WTC11 (cell line): ENCODE measurements around the gene CD207. TPM values are rescaled to one million over a fixed set of nuclear protein-coding genes. Genes with fewer than 3 reads are reported as not detected.

ENCODE experiments used
- ATAC-seq: fragments of 200-7000 bp; cut with Tn5 transposase; 2 replicates; pipeline ENCODE4 v1.10.0; 2021; ENCODE audit warnings: mild to moderate bottlenecking, moderate library complexity
- CTCF ChIA-PET: fragments of 300-600 bp; sonication (Branson Sonifier 250); formaldehyde crosslinking; loops from one replicate; lab custom pipeline; 2021; ENCODE audit warnings: antibody characterized with exemption; lab: Charles Lee
- POLR2A ChIA-PET: fragments of 350-600 bp; sonication (Branson Sonifier 250); formaldehyde crosslinking; loops from one replicate; lab custom pipeline; 2021; ENCODE audit warnings: antibody characterized with exemption; lab: Charles Lee
- DNase-seq: peaks from one replicate; pipeline ENCODE4 v3.0.0; 2021; ENCODE audit warnings: low spot score
- H3K27ac Mint-ChIP-seq: 2 replicates; pipeline ENCODE4 v1.8.0; 2021; ENCODE audit warnings: mixed read lengths
- H3K27me3 Mint-ChIP-seq: 2 replicates; pipeline ENCODE4 v1.8.0; 2021; ENCODE audit warnings: low read depth, mild to moderate bottlenecking, moderate library complexity, mixed read lengths
- H3K36me3 Mint-ChIP-seq: 2 replicates; pipeline ENCODE4 v1.8.0; 2021; ENCODE audit warnings: mixed read lengths
- H3K4me1 Mint-ChIP-seq: 2 replicates; pipeline ENCODE4 v1.8.0; 2022; ENCODE audit warnings: mixed read lengths
- H3K4me3 Mint-ChIP-seq: 2 replicates; pipeline ENCODE4 v1.8.0; 2021; ENCODE audit warnings: mild to moderate bottlenecking, moderate library complexity, mixed read lengths
- H3K9me3 Mint-ChIP-seq: 2 replicates; pipeline ENCODE4 v1.8.0; 2021; ENCODE audit warnings: mixed read lengths
- CBFB ChIP-seq: sonication (generic); formaldehyde crosslinking; IDR thresholded peaks from 2 replicates; pipeline ENCODE4 v1.8.1; 2022; ENCODE audit warnings: mild to moderate bottlenecking, low read depth, missing genetic modification reagents
- CREB1 ChIP-seq: sonication (generic); formaldehyde crosslinking; IDR thresholded peaks from 2 replicates; pipeline ENCODE4 v1.8.0; 2023; ENCODE audit warnings: mild to moderate bottlenecking, missing genetic modification reagents
- FOXK1 ChIP-seq: sonication (generic); formaldehyde crosslinking; IDR thresholded peaks from 2 replicates; pipeline ENCODE4 v1.8.0; 2022; ENCODE audit warnings: mild to moderate bottlenecking, moderate library complexity, missing genetic modification reagents
- GRHL2 ChIP-seq: fragments of 250-450 bp; sonication (Bioruptor Pico); IDR thresholded peaks from 2 replicates; pipeline ENCODE4 v1.8.0; 2022; ENCODE audit warnings: mild to moderate bottlenecking, moderate library complexity; ENCODE audit not compliant: insufficient replicate concordance, severe bottlenecking
- MLX ChIP-seq: sonication (generic); formaldehyde crosslinking; IDR thresholded peaks from 2 replicates; pipeline ENCODE4 v1.8.1; 2023; ENCODE audit warnings: mild to moderate bottlenecking, missing genetic modification reagents, moderate library complexity
- NR2C2 ChIP-seq: sonication (generic); formaldehyde crosslinking; IDR thresholded peaks from 2 replicates; pipeline ENCODE4 v1.8.0; 2022; ENCODE audit warnings: mild to moderate bottlenecking, missing genetic modification reagents
- STAT6 ChIP-seq: sonication (generic); formaldehyde crosslinking; conservative IDR thresholded peaks from 2 replicates; pipeline ENCODE4 v1.8.1; 2023; ENCODE audit warnings: mild to moderate bottlenecking, low read depth, missing genetic modification reagents, moderate library complexity
- TEAD4 ChIP-seq: sonication (generic); formaldehyde crosslinking; IDR thresholded peaks from 2 replicates; pipeline ENCODE4 v1.8.0; 2022; ENCODE audit warnings: mild to moderate bottlenecking, missing genetic modification reagents
- TP53 ChIP-seq: sonication (generic); formaldehyde crosslinking; IDR thresholded peaks from 2 replicates; pipeline ENCODE4 v1.8.1; 2023; ENCODE audit warnings: mild to moderate bottlenecking, missing genetic modification reagents
- USF2 ChIP-seq: sonication (generic); formaldehyde crosslinking; IDR thresholded peaks from 2 replicates; pipeline ENCODE4 v1.8.1; 2023; ENCODE audit warnings: mild to moderate bottlenecking, missing genetic modification reagents, moderate library complexity
- ZNF232 ChIP-seq: sonication (generic); formaldehyde crosslinking; IDR thresholded peaks from 2 replicates; pipeline ENCODE4 v1.8.0; 2022; ENCODE audit warnings: mild to moderate bottlenecking, missing genetic modification reagents
- ZNF263 ChIP-seq: sonication (generic); formaldehyde crosslinking; IDR thresholded peaks from 2 replicates; pipeline ENCODE4 v1.8.1; 2022; ENCODE audit warnings: low read depth, mild to moderate bottlenecking, moderate library complexity, missing genetic modification reagents
- ZNF416 ChIP-seq: fragments of 250-450 bp; sonication (Bioruptor Pico); IDR thresholded peaks from 2 replicates; pipeline ENCODE4 v1.9.0; 2021; ENCODE audit warnings: mild to moderate bottlenecking, inconsistent platforms
- ZNF671 ChIP-seq: fragments of 250-450 bp; sonication (Bioruptor Pico); IDR thresholded peaks from 2 replicates; pipeline ENCODE4 v1.8.0; 2021; ENCODE audit warnings: mild to moderate bottlenecking
- total RNA-seq: library from RNA; stranded (reverse); gene quantifications from 3 replicates; pipeline ENCODE4 v1.2.3, GENCODE V29; 2021
- TF ChIP-seq, protein P1 (sequence below): fragments of 250-450 bp; sonication (Bioruptor Pico); conservative IDR thresholded peaks from 2 replicates; pipeline ENCODE4 v1.9.0; 2021; ENCODE audit warnings: mild to moderate bottlenecking
- TF ChIP-seq, protein P2 (sequence below): sonication (generic); formaldehyde crosslinking; IDR thresholded peaks from 2 replicates; pipeline ENCODE4 v1.8.0; 2022; ENCODE audit warnings: mild to moderate bottlenecking, missing genetic modification reagents
- TF ChIP-seq, protein P3 (sequence below): sonication (generic); formaldehyde crosslinking; IDR thresholded peaks from 2 replicates; pipeline ENCODE4 v1.8.1; 2022; ENCODE audit warnings: mild to moderate bottlenecking, missing genetic modification reagents, moderate library complexity, borderline replicate concordance
- TF ChIP-seq, protein P4 (sequence below): sonication (generic); formaldehyde crosslinking; IDR thresholded peaks from 2 replicates; pipeline ENCODE4 v1.8.1; 2022; ENCODE audit warnings: low read depth, mild to moderate bottlenecking, moderate library complexity, missing genetic modification reagents, borderline replicate concordance
- TF ChIP-seq, protein P5 (sequence below): fragments of 250-450 bp; sonication (Bioruptor Pico); IDR thresholded peaks from 2 replicates; pipeline ENCODE4 v1.9.0; 2021; ENCODE audit warnings: mild to moderate bottlenecking, borderline replicate concordance

Gene CD207
- total RNA-seq, 1 experiment from 2014 or later, result not detected

DNA sequence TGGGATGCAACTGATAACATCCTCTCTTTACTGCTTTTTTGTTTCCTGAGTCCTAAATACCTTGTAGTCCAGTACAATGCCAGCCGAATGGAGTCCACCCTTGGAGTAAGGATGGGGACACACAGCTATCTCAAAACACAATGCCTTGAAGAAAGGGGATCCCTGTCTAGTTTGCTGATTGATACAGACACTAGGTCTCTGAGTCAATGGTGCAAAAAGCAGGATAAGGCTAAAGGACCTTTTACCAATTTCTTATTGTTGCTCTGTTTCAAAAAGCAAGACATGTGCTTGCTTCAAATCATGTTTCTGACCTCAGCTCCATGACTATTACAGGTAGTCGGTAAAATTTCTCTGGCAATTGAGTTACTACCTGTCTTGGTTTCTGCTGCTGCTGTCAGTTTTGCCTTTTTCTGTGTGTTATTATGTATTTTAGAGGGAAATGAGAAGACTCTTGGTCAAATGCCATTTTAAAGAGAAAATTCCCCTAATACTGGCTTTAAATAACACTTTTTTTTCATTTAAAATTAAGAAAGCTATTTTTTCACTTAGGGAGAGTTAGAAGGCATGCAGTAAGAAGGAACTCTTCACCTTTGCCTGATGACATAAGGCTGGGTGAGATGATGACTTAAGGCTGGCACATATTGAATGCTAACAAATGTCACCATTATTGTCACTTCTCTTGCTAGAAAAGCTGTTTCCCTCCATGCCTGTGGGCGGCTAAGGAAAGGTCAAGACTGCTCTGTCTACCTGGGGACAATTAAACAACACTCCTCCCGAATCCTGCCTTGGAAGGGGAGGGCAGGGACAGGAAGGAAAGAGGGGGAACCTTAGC, 40.2 kb downstream of the CD207 start:
- POLR2A ChIA-PET, result no interaction called here
- Mint-ChIP-seq H3K27ac (no peak overlapping the region), H3K9me3 (peaks cover 23% of the 10 kb centered on the region), H3K36me3 (peaks cover 12% of the 10 kb centered on the region), H3K4me1 (peaks cover 7% of the 10 kb centered on the region), H3K27me3 (peaks cover 96% of the 10 kb centered on the region), H3K4me3 (no peak overlapping the region)
- DNase-seq, result no peak
- peak; percentile 53 for ATAC-seq
- CTCF ChIA-PET, result interaction anchor here (1.3 to 1.5 kb wide), 3 partner anchors 153 to 189 kb away, joined by 4 to 6 read pairs (median 4); no protein-coding TSS in a partner anchor
- TF ChIP-seq CBFB (CRISPR knock-in tag) (no peak), ZNF263 (CRISPR knock-in tag) (no peak), CREB1 (CRISPR knock-in tag) (no peak), TEAD4 (no peak), ZNF232 (no peak), ZNF416 (CRISPR knock-in tag) (no peak), USF2 (CRISPR knock-in tag) (no peak), GRHL2 (CRISPR knock-in tag) (no peak), MLX (CRISPR knock-in tag) (no peak), STAT6 (CRISPR knock-in tag) (no peak), ZNF671 (CRISPR knock-in tag) (no peak), TP53 (no peak), NR2C2 (CRISPR knock-in tag) (no peak), FOXK1 (CRISPR knock-in tag) (no peak)
- TF ChIP-seq, protein P1, sequence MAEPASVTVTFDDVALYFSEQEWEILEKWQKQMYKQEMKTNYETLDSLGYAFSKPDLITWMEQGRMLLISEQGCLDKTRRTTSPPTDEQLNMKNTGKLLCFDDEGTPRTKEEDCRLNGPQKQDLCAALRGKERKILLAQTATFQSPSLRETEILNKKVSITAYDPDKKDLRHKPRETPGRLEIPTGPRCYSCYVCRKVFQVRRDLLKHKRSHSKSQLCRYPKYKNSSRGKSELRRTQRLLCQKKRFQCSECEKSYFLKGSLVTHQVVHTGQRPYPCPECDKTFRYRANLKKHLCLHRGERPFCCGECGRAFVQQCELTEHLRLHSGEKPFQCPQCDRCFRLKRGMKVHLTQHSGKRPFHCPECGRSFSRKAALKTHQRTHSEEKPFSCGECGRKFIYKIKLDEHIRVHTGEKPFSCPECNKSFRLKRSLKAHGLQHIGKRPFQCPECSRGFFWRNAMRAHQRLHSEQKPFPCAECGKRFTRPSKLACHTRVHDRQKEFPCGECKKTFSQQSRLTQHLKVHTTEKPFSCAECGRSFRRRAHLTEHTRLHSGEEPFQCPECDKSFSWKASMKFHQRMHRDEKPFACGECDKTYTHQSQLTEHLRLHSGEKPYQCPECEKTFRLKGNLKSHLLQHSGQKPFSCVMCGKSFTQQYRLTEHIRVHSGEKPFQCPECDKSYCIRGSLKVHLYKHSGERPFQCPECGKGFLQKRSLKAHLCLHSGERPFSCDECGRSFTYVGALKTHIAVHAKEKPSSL (CRISPR knock-in tag), result no peak
- TF ChIP-seq, protein P2, sequence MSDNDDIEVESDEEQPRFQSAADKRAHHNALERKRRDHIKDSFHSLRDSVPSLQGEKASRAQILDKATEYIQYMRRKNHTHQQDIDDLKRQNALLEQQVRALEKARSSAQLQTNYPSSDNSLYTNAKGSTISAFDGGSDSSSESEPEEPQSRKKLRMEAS (CRISPR knock-in tag), result no peak
- TF ChIP-seq, protein P3, sequence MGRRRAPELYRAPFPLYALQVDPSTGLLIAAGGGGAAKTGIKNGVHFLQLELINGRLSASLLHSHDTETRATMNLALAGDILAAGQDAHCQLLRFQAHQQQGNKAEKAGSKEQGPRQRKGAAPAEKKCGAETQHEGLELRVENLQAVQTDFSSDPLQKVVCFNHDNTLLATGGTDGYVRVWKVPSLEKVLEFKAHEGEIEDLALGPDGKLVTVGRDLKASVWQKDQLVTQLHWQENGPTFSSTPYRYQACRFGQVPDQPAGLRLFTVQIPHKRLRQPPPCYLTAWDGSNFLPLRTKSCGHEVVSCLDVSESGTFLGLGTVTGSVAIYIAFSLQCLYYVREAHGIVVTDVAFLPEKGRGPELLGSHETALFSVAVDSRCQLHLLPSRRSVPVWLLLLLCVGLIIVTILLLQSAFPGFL (CRISPR knock-in tag), result no peak
- TF ChIP-seq, protein P4, sequence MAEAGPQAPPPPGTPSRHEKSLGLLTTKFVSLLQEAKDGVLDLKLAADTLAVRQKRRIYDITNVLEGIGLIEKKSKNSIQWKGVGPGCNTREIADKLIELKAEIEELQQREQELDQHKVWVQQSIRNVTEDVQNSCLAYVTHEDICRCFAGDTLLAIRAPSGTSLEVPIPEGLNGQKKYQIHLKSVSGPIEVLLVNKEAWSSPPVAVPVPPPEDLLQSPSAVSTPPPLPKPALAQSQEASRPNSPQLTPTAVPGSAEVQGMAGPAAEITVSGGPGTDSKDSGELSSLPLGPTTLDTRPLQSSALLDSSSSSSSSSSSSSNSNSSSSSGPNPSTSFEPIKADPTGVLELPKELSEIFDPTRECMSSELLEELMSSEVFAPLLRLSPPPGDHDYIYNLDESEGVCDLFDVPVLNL (CRISPR knock-in tag), result no peak
- TF ChIP-seq, protein P5, sequence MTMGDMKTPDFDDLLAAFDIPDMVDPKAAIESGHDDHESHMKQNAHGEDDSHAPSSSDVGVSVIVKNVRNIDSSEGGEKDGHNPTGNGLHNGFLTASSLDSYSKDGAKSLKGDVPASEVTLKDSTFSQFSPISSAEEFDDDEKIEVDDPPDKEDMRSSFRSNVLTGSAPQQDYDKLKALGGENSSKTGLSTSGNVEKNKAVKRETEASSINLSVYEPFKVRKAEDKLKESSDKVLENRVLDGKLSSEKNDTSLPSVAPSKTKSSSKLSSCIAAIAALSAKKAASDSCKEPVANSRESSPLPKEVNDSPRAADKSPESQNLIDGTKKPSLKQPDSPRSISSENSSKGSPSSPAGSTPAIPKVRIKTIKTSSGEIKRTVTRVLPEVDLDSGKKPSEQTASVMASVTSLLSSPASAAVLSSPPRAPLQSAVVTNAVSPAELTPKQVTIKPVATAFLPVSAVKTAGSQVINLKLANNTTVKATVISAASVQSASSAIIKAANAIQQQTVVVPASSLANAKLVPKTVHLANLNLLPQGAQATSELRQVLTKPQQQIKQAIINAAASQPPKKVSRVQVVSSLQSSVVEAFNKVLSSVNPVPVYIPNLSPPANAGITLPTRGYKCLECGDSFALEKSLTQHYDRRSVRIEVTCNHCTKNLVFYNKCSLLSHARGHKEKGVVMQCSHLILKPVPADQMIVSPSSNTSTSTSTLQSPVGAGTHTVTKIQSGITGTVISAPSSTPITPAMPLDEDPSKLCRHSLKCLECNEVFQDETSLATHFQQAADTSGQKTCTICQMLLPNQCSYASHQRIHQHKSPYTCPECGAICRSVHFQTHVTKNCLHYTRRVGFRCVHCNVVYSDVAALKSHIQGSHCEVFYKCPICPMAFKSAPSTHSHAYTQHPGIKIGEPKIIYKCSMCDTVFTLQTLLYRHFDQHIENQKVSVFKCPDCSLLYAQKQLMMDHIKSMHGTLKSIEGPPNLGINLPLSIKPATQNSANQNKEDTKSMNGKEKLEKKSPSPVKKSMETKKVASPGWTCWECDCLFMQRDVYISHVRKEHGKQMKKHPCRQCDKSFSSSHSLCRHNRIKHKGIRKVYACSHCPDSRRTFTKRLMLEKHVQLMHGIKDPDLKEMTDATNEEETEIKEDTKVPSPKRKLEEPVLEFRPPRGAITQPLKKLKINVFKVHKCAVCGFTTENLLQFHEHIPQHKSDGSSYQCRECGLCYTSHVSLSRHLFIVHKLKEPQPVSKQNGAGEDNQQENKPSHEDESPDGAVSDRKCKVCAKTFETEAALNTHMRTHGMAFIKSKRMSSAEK (CRISPR knock-in tag), result no peak
